Neural progenitor cell (in vitro differentiated cells): Measurements from ENCODE around the gene DRG2. TPM values are rescaled to one million over a fixed set of nuclear protein-coding genes. Genes with fewer than 3 reads are reported as not detected.

Experiments
- DNase-seq: peaks from one replicate; pipeline ENCODE4 v3.0.0-alpha.2; 2016; ENCODE audit warnings: low spot score
- H2AFZ ChIP-seq: fragments of 200-600 bp; sonication (generic); replicated peaks from 2 replicates; pipeline ENCODE4 v1.6.1; 2016; ENCODE audit warnings: antibody characterized with exemption
- H3F3A ChIP-seq: fragments of 200-600 bp; sonication (generic); 2 replicates; pipeline ENCODE4 v1.6.1; 2016; ENCODE audit warnings: antibody characterized with exemption, low read depth
- H3K27ac ChIP-seq: fragments of 200-600 bp; sonication (generic); 2 replicates; pipeline ENCODE4 v1.5.1; 2016; ENCODE audit warnings: mild to moderate bottlenecking
- H3K27me3 ChIP-seq: fragments of 200-600 bp; sonication (generic); 2 replicates; pipeline ENCODE4 v1.6.1; 2016; ENCODE audit warnings: mild to moderate bottlenecking, moderate library complexity
- H3K36me3 ChIP-seq: fragments of 200-600 bp; sonication (generic); 2 replicates; pipeline ENCODE4 v1.5.1; 2016
- H3K4me1 ChIP-seq: fragments of 200-600 bp; sonication (generic); 2 replicates; pipeline ENCODE4 v1.6.1; 2016; ENCODE audit warnings: mixed run types
- H3K4me2 ChIP-seq: fragments of 200-600 bp; sonication (generic); 2 replicates; pipeline ENCODE4 v1.6.1; 2016
- H3K4me3 ChIP-seq: fragments of 200-600 bp; sonication (generic); 2 replicates; pipeline ENCODE4 v1.5.1; 2016
- H3K79me2 ChIP-seq: fragments of 200-600 bp; sonication (generic); 2 replicates; pipeline ENCODE4 v1.6.1; 2016; ENCODE audit warnings: low read depth
- H3K9ac ChIP-seq: fragments of 200-600 bp; sonication (generic); 2 replicates; pipeline ENCODE4 v1.6.1; 2016
- H3K9me3 ChIP-seq: fragments of 200-600 bp; sonication (generic); 2 replicates; pipeline ENCODE4 v1.5.1; 2016; ENCODE audit warnings: low read depth
- H4K20me1 ChIP-seq: fragments of 200-600 bp; sonication (generic); 2 replicates; pipeline ENCODE4 v1.6.1; 2016; ENCODE audit warnings: low read depth
- H3K27ac Mint-ChIP-seq: 3 replicates; pipeline ENCODE4 v1.8.0; 2021; ENCODE audit warnings: mixed read lengths
- H3K27me3 Mint-ChIP-seq: 2 replicates; pipeline ENCODE4 v1.8.0; 2022; ENCODE audit warnings: low read depth, mild to moderate bottlenecking, inconsistent platforms, moderate library complexity, mixed read lengths; ENCODE audit not compliant: insufficient read depth
- H3K36me3 Mint-ChIP-seq: 3 replicates; pipeline ENCODE4 v1.8.0; 2021; ENCODE audit warnings: mixed read lengths
- H3K4me1 Mint-ChIP-seq: 3 replicates; pipeline ENCODE4 v1.8.0; 2021; ENCODE audit warnings: mixed read lengths
- H3K4me3 Mint-ChIP-seq: 3 replicates; pipeline ENCODE4 v1.8.0; 2021; ENCODE audit warnings: mild to moderate bottlenecking, moderate library complexity, mixed read lengths
- H3K9me3 Mint-ChIP-seq: 3 replicates; pipeline ENCODE4 v1.8.0; 2020; ENCODE audit warnings: mixed read lengths
- CTCF ChIP-seq: fragments of 200-600 bp; sonication (generic); IDR thresholded peaks from 2 replicates; pipeline ENCODE4 v1.5.1; 2017; ENCODE audit warnings: antibody characterized with exemption, mild to moderate bottlenecking
- EZH2 ChIP-seq: fragments of 200-600 bp; sonication (generic); IDR thresholded peaks from 2 replicates; pipeline ENCODE4 v1.6.1; 2017; ENCODE audit warnings: antibody characterized with exemption, mild to moderate bottlenecking, moderate library complexity
- EZH2phosphoT487 ChIP-seq: fragments of 200-600 bp; sonication (generic); IDR thresholded peaks from 2 replicates; pipeline ENCODE4 v1.6.1; 2017; ENCODE audit warnings: antibody characterized with exemption
- total RNA-seq: library from RNA; depleted of rRNA; stranded (reverse); fragments of >200 nt; gene quantifications from 2 replicates; pipeline ENCODE4 v1.2.3, GENCODE V29; 2015; ENCODE audit warnings: low replicate concordance

The DRG2 gene
- total RNA-seq, 1 donor from 2014 or later, result 24.8 TPM

DNA sequence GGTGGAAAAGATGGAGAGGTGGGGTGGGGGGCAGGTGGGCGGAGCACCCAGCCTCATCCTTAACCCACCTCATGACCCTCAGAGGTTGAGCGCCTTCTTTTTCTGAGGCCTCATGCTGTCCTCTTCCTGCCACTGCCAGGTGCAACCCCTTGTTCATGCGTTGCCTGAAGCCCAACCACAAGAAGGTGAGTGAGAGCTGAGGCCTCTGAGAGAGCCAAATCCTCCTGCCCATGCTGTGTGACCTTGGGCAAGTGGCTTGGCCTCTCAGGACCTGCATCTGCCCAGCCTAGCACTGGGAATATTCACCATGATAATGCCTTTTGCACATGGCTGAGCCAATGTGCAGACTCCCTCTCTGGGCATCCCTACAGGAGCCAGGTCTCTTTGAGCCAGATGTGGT, 52.9 kb downstream of the DRG2 start:
- Histone ChIP-seq H4K20me1 (no peaks in the 10 kb centered on the region), H3K9me3 (no peaks in the 10 kb centered on the region), H3K36me3 (no peaks in the 10 kb centered on the region), H3K4me1 (peaks cover 3% of the 10 kb centered on the region), H3K27ac (no peak overlapping the region), H3K4me2 (no peak overlapping the region), H2AFZ (no peak overlapping the region), H3K79me2 (no peaks in the 10 kb centered on the region), H3K9ac (no peak overlapping the region), H3K4me3 (no peak overlapping the region), H3F3A (no peaks in the 10 kb centered on the region), H3K27me3 (no peaks in the 10 kb centered on the region)
- H3K27me3 Mint-ChIP-seq, result peaks cover 4% of the 10 kb centered on the region
- no peak for TF ChIP-seq EZH2phosphoT487
- no peak for TF ChIP-seq EZH2
- no peak for TF ChIP-seq CTCF
- H3K4me3 Mint-ChIP-seq, result no peak overlapping the region
- H3K9me3 Mint-ChIP-seq, result no peaks in the 10 kb centered on the region
- no peaks in the 10 kb centered on the region for H3K36me3 Mint-ChIP-seq
- peaks cover 17% of the 10 kb centered on the region for H3K4me1 Mint-ChIP-seq
- H3K27ac Mint-ChIP-seq, result no peak overlapping the region
- DNase-seq, result no peak

GRCh38 chr17:18141210-18141803, 53.6 kb downstream of the DRG2 start:
- Histone ChIP-seq H3K4me3 (no peak overlapping the region), H3K4me2 (no peak overlapping the region), H3K27ac (no peak overlapping the region), H3K4me1 (peaks cover 3% of the 10 kb centered on the region), H2AFZ (no peak overlapping the region), H3K27me3 (no peaks in the 10 kb centered on the region), H3K36me3 (no peaks in the 10 kb centered on the region), H3F3A (no peaks in the 10 kb centered on the region), H3K9me3 (no peaks in the 10 kb centered on the region), H3K79me2 (no peaks in the 10 kb centered on the region), H4K20me1 (no peaks in the 10 kb centered on the region), H3K9ac (no peak overlapping the region)
- Mint-ChIP-seq H3K9me3 (no peaks in the 10 kb centered on the region), H3K36me3 (no peaks in the 10 kb centered on the region), H3K4me1 (peaks cover 12% of the 10 kb centered on the region), H3K27ac (no peak overlapping the region), H3K4me3 (no peak overlapping the region), H3K27me3 (peaks cover 4% of the 10 kb centered on the region)
- TF ChIP-seq EZH2 (no peak), CTCF (peak; percentile 76)
- DNase-seq, result peak; percentile 70

- H3K9me3 Mint-ChIP-seq, result no peaks in the 10 kb centered on the region
- no peaks in the 10 kb centered on the region for H3K27me3 Mint-ChIP-seq
- H3K4me1 Mint-ChIP-seq, result peaks cover 12% of the 10 kb centered on the region
Measured at GRCh38 chr17:18142417-18142816, 54.7 kb downstream of the DRG2 start.

More at GRCh38 chr17:18142417-18142816, 54.7 kb downstream of the DRG2 start:
- Histone ChIP-seq H3K4me1 (peaks cover 3% of the 10 kb centered on the region), H3K9me3 (no peaks in the 10 kb centered on the region), H3K9ac (no peak overlapping the region), H3K79me2 (no peaks in the 10 kb centered on the region), H3K36me3 (no peaks in the 10 kb centered on the region), H3K4me2 (no peak overlapping the region), H3K27me3 (no peaks in the 10 kb centered on the region), H4K20me1 (no peaks in the 10 kb centered on the region), H3K4me3 (no peak overlapping the region), H2AFZ (no peak overlapping the region), H3K27ac (no peak overlapping the region), H3F3A (peaks cover 5% of the 10 kb centered on the region)
- TF ChIP-seq CTCF (no peak), EZH2phosphoT487 (no peak), EZH2 (no peak)
- H3K27ac Mint-ChIP-seq, result no peak overlapping the region
- no peak for DNase-seq
- no peaks in the 10 kb centered on the region for H3K36me3 Mint-ChIP-seq
- no peak overlapping the region for H3K4me3 Mint-ChIP-seq
